Skin of body (tissue), 2 donors: ENCODE measurements around the gene WEE1. TPM values are rescaled to one million over a fixed set of nuclear protein-coding genes. Genes with fewer than 3 reads are reported as not detected.
"Not testable (repeated sequence)": the region's sequence is repeated elsewhere in the genome, so short reads cannot be mapped to it uniquely, and the experiment has no call there.

ENCODE experiments used
- DNase-seq: peaks from one replicate; lab custom pipeline; 2025; lab: John Stamatoyannopoulos, UW
- total RNA-seq: library from RNA; depleted of rRNA; stranded (reverse); fragments of >200 nt; gene quantifications from one replicate; pipeline ENCODE4 v1.2.3, GENCODE V29; 2014

WEE1 gene
- total RNA-seq: 54.5 TPM

DNA sequence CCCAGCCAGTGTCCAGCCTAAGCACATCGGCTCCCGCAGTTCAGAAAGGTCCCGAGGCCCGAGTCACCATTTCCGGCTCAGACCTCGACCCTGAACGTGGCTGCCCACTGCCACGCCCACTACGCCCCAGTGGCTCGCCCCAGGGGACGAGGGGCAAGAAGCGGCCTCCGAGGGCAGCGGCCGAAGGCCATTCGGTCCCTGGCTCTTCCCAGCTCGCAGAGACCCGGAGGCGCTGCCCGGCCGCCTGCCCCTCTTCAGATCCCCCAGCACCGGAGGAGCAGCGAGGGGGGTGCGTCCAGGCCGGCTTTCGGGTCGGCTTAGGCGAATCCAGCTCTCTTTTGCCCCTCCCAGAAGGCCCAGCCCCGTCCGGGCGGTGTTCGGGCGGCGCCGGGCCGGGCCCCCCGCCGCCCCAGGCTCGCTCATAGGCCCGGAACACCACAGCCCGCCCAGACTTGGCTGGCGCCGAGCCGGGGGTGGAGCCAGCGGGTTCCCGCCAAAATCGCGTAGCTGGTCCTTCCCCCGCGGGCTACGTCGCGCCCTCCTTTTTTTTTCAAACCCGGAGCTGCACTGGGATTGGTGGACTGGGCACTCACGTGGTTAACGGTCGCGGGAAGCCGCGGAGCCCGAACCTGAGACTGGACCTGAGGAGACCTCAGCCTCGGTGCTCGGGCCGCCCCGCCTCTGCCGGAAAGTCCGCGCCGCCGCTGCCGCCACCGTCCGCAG is at the start of gene WEE1:
Gene WEE1 (plus strand): TSS at position 619 of the 723 bp plus-strand sequence. CDS start 264 bp downstream, outside the sequence.
- peak; percentile 98 for DNase-seq

- DNase-seq: no peak
Measured at GRCh38 chr11:9524001-9524400, 49.5 kb upstream of the WEE1 start.

- DNase-seq: no peak
Measured at GRCh38 chr11:9525116-9525515, 48.4 kb upstream of the WEE1 start.

DNA sequence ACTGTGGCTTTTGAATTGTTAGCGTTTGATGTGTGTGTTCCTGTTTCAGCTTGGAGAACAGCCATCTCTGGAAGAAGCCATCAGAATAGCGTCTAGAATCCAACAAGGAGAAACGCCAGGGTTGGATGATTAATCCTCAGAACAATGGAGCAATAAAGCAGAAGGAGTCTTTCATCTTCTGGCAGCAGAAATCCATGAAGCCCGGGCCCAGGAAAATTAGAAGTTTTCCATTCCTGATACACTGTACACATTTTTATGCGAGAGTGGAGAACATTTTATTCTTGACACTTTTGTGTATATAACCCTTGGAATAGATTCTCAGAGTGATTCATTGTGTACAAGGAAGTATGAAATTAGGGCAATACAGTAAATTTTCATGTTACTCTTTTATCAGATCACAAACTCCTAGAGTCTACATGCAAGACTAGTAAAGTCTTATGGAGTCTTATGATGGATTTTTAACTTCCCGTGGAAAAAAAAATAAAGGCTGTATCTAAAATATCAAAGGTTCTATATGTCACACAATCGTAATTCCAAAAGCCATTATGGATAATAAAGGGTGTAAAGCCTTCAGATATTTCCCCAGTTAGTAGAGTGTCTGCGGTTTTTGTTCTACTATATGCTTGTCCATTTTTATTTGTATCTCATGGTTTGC is 45.9 kb upstream of the WEE1 start:
- DNase-seq: peak; percentile 65

- no peak for DNase-seq
Measured at GRCh38 chr11:9528136-9528501, 45.4 kb upstream of the WEE1 start.

GRCh38 chr11:9528573-9529333 is 44.7 kb upstream of the WEE1 start:
- DNase-seq: no peak

DNA sequence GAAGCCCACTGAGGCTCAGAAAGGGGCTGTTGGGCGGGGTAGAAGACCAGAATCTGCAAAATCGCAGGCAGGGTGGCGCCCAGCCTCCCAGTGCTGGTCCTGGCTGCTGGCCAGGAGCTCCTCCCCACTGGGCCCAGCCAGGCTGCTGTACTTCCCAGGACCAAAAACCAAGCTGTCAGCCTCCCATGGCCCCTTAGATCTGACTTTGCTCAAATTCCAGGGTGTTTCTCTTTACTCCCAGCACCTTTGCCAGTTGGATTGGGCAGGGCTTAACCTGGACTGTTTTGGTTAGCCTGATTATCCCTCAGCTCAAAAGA is 44.2 kb upstream of the WEE1 start:
- DNase-seq: no peak

DNA sequence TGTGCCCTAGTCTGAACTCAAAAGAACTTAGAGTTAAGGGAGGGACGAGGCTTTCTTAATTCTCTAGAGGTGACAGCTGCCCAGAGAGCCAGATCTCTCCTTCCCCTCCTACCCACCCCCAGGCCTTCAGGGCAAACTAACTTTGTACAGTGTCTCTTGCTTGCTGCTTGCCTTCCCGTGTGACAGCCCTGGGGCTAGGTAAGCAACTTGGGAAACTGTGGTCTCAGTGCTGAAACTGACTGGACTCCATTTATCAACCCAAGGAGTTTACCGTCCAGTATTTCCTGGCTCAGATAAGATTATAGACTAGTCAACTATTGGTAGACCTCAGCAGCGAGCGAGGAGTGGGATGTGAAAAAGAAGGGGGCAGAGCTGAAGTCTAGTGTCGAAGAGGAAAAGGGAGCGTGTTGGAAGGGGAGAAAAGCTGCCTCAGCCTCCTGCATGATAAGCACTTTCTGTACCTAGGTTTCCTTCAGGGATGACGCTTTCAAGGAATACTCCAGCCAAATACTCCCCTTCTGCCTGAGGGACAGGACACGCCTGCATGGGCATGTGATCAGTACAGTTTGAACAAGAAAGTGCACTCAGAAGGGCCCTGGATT is 43.3 kb upstream of the WEE1 start:
- no peak for DNase-seq

- no peak for DNase-seq
Measured at GRCh38 chr11:9530901-9531625, 42.4 kb upstream of the WEE1 start.

GRCh38 chr11:9533058-9533457 is 40.4 kb upstream of the WEE1 start:
- no peak for DNase-seq

DNA sequence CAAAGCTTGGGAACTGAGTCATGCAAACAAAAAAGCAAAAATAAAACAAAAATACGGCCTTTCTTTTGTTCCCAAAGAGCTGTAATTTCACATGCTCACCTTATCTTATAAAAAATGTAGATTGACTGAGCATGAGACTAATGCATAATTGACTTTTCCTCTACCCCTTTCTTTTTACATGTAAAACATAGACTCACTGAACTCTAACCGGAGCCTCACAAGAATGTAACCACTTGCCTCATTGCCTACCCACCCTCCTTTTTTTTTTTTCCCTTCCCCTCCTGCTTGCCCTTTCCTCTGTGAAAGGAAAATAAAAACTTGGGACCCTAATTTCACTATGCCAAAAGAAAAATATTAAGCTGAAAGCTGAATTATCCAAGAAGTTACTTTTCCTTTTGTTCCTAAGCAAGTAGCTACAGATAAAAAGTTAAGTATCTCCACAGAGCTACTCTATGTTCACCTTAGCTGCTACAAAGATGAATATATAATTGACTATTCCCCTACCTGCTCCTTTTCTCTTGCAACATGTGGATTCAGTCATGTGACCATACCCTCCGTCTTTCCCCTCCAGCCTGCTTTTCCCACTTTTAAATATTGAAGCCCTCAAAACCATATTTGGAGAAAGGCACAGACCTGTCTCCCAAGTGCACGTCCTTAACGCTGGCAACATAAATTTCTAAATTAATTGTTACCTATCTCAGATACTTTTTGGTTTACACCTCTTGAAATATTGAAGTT is 39.6 kb upstream of the WEE1 start:
- DNase-seq: no peak

GRCh38 chr11:9535189-9535781 is 38.2 kb upstream of the WEE1 start:
- DNase-seq: no peak

- no peak for DNase-seq
Measured at GRCh38 chr11:9538548-9538947, 34.9 kb upstream of the WEE1 start.

GRCh38 chr11:9549216-9549615 is 24.3 kb upstream of the WEE1 start:
- not testable (repeated sequence) for DNase-seq

GRCh38 chr11:9550191-9550628 is 23.3 kb upstream of the WEE1 start:
- DNase-seq: no peak

DNA sequence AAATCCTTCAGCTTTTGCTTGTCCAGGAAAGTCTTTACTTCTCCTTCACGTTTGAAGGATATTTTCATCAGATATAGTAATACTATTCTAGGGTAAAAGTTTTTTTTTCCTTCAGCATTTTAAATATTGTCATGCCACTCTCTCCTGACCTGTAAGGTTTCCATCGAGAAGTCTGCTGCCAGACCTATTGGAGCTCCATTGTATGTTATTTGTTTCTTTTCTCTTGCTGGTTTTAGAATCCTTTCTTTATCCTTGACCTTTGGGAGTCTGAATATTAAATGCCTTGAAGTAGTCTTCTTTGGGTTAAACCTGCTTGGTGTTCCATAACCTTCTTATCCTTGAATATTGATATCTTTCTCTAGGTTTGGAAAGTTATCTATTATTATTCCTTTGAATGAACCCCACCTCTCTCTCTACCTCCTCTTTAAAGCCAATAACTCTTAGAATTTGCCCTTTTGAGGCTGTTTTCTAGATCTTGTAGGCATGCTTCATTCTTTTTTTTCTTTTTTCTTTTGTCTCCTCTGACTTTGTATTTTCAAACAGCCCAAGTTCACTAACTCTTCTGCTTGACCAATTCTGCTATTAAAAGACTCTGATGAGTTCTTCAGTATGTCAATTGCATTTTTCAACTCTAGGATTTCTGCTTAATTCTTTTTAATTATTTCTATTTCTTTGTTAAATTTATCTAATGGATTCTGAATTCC is 12.0 kb upstream of the WEE1 start:
- no peak for DNase-seq

DNA sequence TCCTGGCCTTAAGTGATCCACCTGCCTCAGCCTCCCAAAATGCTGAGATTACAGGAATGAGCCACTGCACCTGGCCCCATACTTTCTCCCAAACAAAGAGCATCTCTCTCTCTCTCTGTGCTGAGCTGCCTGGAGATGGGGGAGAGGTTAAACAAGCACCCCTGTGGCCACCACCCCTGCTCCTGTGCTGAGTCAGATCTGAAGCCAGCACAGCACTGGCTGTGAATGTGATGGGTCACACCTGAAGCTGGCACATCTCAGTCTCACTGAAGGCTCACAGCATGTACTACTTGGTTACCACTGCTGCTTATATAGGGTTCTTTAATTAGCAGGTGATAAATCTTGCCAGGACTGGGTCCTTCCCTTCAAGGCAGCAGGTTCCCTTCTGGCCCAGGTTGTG is 10.8 kb upstream of the WEE1 start:
- DNase-seq: no peak

DNA sequence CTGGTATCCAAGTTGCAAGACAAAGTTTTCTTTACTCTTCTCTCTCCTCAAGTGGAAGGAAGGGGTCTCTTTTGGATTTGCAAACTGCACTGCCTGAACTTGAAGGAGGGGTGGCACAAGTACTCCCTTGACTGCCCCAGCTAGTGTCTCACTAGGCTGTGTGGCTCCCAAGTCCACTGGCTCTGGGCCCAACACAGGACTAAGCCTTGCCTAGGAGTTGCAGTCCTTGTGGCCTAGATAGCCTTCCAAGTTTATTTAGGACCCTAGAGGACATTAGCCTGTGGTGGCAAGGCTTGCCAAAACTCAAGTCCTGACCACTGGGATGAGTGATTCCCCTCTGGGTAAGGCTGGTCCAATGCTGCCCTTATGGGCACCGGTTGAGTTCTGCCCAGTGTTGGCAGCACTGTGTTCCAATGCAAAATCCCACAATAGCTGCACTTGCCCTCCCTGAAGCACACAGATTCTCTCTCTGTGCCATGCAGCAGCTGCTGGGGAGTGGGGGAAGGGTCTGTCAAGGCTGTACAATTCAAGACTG is 10.2 kb upstream of the WEE1 start:
- no peak for DNase-seq

GRCh38 chr11:9565822-9566560 is 7.5 kb upstream of the WEE1 start:
- DNase-seq: peak; percentile 33
